Ishikawa (cell line): ENCODE measurements around the gene GSS.

ENCODE experiments used
- CREB1 ChIP-seq: IDR thresholded peaks from 2 replicates; pipeline ENCODE4 v1.6.1; 2012; ENCODE audit warnings: low read depth
- EGR1 ChIP-seq: IDR thresholded peaks from 2 replicates; pipeline ENCODE4 v1.6.1; 2012
- EP300 ChIP-seq: IDR thresholded peaks from 2 replicates; pipeline ENCODE4 v1.6.1; 2012; ENCODE audit warnings: borderline replicate concordance
- FOXM1 ChIP-seq: IDR thresholded peaks from 2 replicates; pipeline ENCODE4 v1.6.1; 2012; ENCODE audit warnings: low read depth, borderline replicate concordance
- NFIC ChIP-seq: IDR thresholded peaks from 2 replicates; pipeline ENCODE4 v1.6.1; 2012
- RAD21 ChIP-seq: IDR thresholded peaks from 2 replicates; pipeline ENCODE4 v1.6.1; 2012; ENCODE audit warnings: low read depth
- REST ChIP-seq: IDR thresholded peaks from 2 replicates; pipeline ENCODE4 v1.6.1; 2012; ENCODE audit warnings: low read depth, mild to moderate bottlenecking
- ZBTB7A ChIP-seq: IDR thresholded peaks from 2 replicates; pipeline ENCODE4 v1.6.1; 2012; ENCODE audit warnings: low read depth
- TF ChIP-seq, protein P1 (sequence below): IDR thresholded peaks from 2 replicates; pipeline ENCODE4 v1.6.1; 2012
- TF ChIP-seq, protein P2 (sequence below): IDR thresholded peaks from 2 replicates; pipeline ENCODE4 v1.6.1; 2012

- no peak for TF ChIP-seq ZBTB7A
- TF ChIP-seq NFIC = no peak
- no peak for TF ChIP-seq FOXM1
- TF ChIP-seq REST = no peak
- TF ChIP-seq, protein P1, sequence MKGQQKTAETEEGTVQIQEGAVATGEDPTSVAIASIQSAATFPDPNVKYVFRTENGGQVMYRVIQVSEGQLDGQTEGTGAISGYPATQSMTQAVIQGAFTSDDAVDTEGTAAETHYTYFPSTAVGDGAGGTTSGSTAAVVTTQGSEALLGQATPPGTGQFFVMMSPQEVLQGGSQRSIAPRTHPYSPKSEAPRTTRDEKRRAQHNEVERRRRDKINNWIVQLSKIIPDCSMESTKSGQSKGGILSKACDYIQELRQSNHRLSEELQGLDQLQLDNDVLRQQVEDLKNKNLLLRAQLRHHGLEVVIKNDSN = no peak
- no peak for TF ChIP-seq CREB1
- TF ChIP-seq RAD21 = no peak
- TF ChIP-seq, protein P2, sequence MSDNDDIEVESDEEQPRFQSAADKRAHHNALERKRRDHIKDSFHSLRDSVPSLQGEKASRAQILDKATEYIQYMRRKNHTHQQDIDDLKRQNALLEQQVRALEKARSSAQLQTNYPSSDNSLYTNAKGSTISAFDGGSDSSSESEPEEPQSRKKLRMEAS = no peak
- TF ChIP-seq EGR1 = no peak
- TF ChIP-seq EP300 = no peak
Measured at GRCh38 chr20:34904202-34904621, 51.4 kb downstream of the GSS start.
